Astrocyte (in vitro differentiated cells and primary cell): ENCODE data around the gene GFM1. TPM values are rescaled to one million over a fixed set of nuclear protein-coding genes. Genes with fewer than 3 reads are reported as not detected.

Experiments
- DNase-seq: peaks from one replicate; pipeline ENCODE4 v3.0.0-alpha.2; 2010; ENCODE audit warnings: low read depth
- FAIRE-seq: peaks from 2 replicates; lab custom pipeline; 2011; peaks lifted over from hg19 to GRCh38; lab: Jason Lieb, UNC
- H2AFZ ChIP-seq: 2 replicates; pipeline ENCODE4 v1.6.0; 2012; ENCODE audit warnings: low read depth, low read length, inconsistent platforms
- H3K27ac ChIP-seq: 2 replicates; pipeline ENCODE4 v1.5.1; 2011; ENCODE audit warnings: low read depth, low read length, inconsistent platforms
- H3K27me3 ChIP-seq: 2 replicates; pipeline ENCODE4 v1.6.0; 2011; ENCODE audit warnings: low read length, inconsistent platforms; ENCODE audit not compliant: insufficient read depth
- H3K36me3 ChIP-seq: 2 replicates; pipeline ENCODE4 v1.5.1; 2011; ENCODE audit warnings: low read length, inconsistent platforms; ENCODE audit not compliant: insufficient read depth
- H3K4me1 ChIP-seq: 2 replicates; pipeline ENCODE4 v1.5.1; 2011; ENCODE audit warnings: low read length, inconsistent platforms; ENCODE audit not compliant: insufficient read depth
- H3K4me2 ChIP-seq: 2 replicates; pipeline ENCODE4 v1.6.0; 2012; ENCODE audit warnings: low read length, inconsistent platforms
- H3K4me3 ChIP-seq: 2 replicates; pipeline ENCODE4 v1.5.1; 2011; ENCODE audit warnings: low read depth, mild to moderate bottlenecking, low read length, inconsistent platforms; ENCODE audit not compliant: insufficient read depth
- H3K79me2 ChIP-seq: 2 replicates; pipeline ENCODE4 v1.6.0; 2012; ENCODE audit warnings: mild to moderate bottlenecking, low read length, inconsistent platforms; ENCODE audit not compliant: insufficient read depth
- H3K9ac ChIP-seq: 2 replicates; pipeline ENCODE4 v1.6.0; 2012; ENCODE audit warnings: mild to moderate bottlenecking, low read length, inconsistent platforms
- H3K9me3 ChIP-seq: 2 replicates; pipeline ENCODE4 v1.5.1; 2012; ENCODE audit warnings: low read depth, mild to moderate bottlenecking, low read length, inconsistent platforms; ENCODE audit not compliant: insufficient read depth
- H4K20me1 ChIP-seq: 2 replicates; pipeline ENCODE4 v1.6.0; 2012; ENCODE audit warnings: low read length, inconsistent platforms; ENCODE audit not compliant: insufficient read depth
- H3K27ac Mint-ChIP-seq: one replicate; pipeline ENCODE4 v1.8.0; 2021; ENCODE audit warnings: mild to moderate bottlenecking, mixed read lengths; ENCODE audit not compliant: unreplicated experiment
- H3K27me3 Mint-ChIP-seq: one replicate; pipeline ENCODE4 v1.8.0; 2021; ENCODE audit warnings: low read depth, mixed read lengths; ENCODE audit not compliant: unreplicated experiment
- H3K36me3 Mint-ChIP-seq: one replicate; pipeline ENCODE4 v1.8.0; 2021; ENCODE audit warnings: low read depth, mixed read lengths; ENCODE audit not compliant: unreplicated experiment
- H3K4me1 Mint-ChIP-seq: one replicate; pipeline ENCODE4 v1.8.0; 2021; ENCODE audit warnings: low read depth, mixed read lengths; ENCODE audit not compliant: unreplicated experiment
- H3K4me3 Mint-ChIP-seq: one replicate; pipeline ENCODE4 v1.8.0; 2021; ENCODE audit warnings: mild to moderate bottlenecking, moderate library complexity, mixed read lengths; ENCODE audit not compliant: unreplicated experiment
- H3K9me3 Mint-ChIP-seq: one replicate; pipeline ENCODE4 v1.8.0; 2021; ENCODE audit warnings: mild to moderate bottlenecking, mixed read lengths; ENCODE audit not compliant: unreplicated experiment
- CTCF ChIP-seq: IDR thresholded peaks from 2 replicates; pipeline ENCODE4 v1.5.1; 2011; ENCODE audit warnings: low read depth, mild to moderate bottlenecking, inconsistent platforms, low read length, moderate library complexity; ENCODE audit not compliant: insufficient read depth
- EZH2 ChIP-seq: IDR thresholded peaks from 2 replicates; pipeline ENCODE4 v1.6.1; 2012; ENCODE audit warnings: mild to moderate bottlenecking, low read length, inconsistent platforms; ENCODE audit not compliant: insufficient read depth
- total RNA-seq: library from RNA; stranded (reverse); gene quantifications from 2 replicates; pipeline ENCODE4 v1.2.1, GENCODE V29; 2021

The GFM1 gene
- total RNA-seq, 1 donor from 2014 or later = 32.6 TPM

GRCh38 chr3:158713094-158713499, 68.8 kb downstream of the GFM1 start:
- Histone ChIP-seq H3K4me2 (peak overlapping the region; percentile 2), H3K9ac (no peak overlapping the region), H2AFZ (peak overlapping the region; percentile 6), H3K9me3 (no peaks in the 10 kb centered on the region), H3K27me3 (no peaks in the 10 kb centered on the region), H3K36me3 (peaks cover 3% of the 10 kb centered on the region), H3K27ac (peak overlapping the region; percentile 45), H4K20me1 (no peaks in the 10 kb centered on the region), H3K79me2 (peaks cover 4% of the 10 kb centered on the region), H3K4me1 (peaks cover 66% of the 10 kb centered on the region), H3K4me3 (no peak overlapping the region)
- Mint-ChIP-seq H3K27me3 (no peaks in the 10 kb centered on the region), H3K4me3 (no peak overlapping the region), H3K27ac (peak overlapping the region; percentile 92), H3K9me3 (peaks cover 2% of the 10 kb centered on the region), H3K36me3 (no peaks in the 10 kb centered on the region), H3K4me1 (peaks cover 81% of the 10 kb centered on the region)
- no peak for FAIRE-seq
- no peak for TF ChIP-seq CTCF
- no peak for TF ChIP-seq EZH2
- DNase-seq = peak; percentile 45

GRCh38 chr3:158717576-158717975, 73.2 kb downstream of the GFM1 start:
- Histone ChIP-seq H3K4me2 (peak overlapping the region; percentile 10), H3K9ac (no peak overlapping the region), H3K36me3 (no peaks in the 10 kb centered on the region), H3K4me3 (no peak overlapping the region), H4K20me1 (no peaks in the 10 kb centered on the region), H3K27me3 (no peaks in the 10 kb centered on the region), H3K27ac (no peak overlapping the region), H3K4me1 (peaks cover 45% of the 10 kb centered on the region), H3K9me3 (no peaks in the 10 kb centered on the region), H2AFZ (no peak overlapping the region), H3K79me2 (peaks cover 4% of the 10 kb centered on the region)
- TF ChIP-seq CTCF (no peak), EZH2 (no peak)
- FAIRE-seq (no peak), DNase-seq (no peak)
- Mint-ChIP-seq H3K9me3 (no peaks in the 10 kb centered on the region), H3K27me3 (no peaks in the 10 kb centered on the region), H3K4me3 (no peak overlapping the region), H3K27ac (no peak overlapping the region), H3K4me1 (peaks cover 52% of the 10 kb centered on the region), H3K36me3 (peaks cover 2% of the 10 kb centered on the region)

- DNase-seq = peak; percentile 98
- peaks cover 44% of the 10 kb centered on the region for H3K4me1 ChIP-seq
- no peak overlapping the region for H3K27ac ChIP-seq
- peaks cover 2% of the 10 kb centered on the region for H3K36me3 Mint-ChIP-seq
- no peak overlapping the region for H3K4me3 Mint-ChIP-seq
- no peak overlapping the region for H3K27ac Mint-ChIP-seq
- no peaks in the 10 kb centered on the region for H3K9me3 Mint-ChIP-seq
- H3K4me3 ChIP-seq = no peak overlapping the region
- no peak overlapping the region for H2AFZ ChIP-seq
- no peaks in the 10 kb centered on the region for H3K9me3 ChIP-seq
- no peaks in the 10 kb centered on the region for H3K27me3 Mint-ChIP-seq
- no peaks in the 10 kb centered on the region for H3K27me3 ChIP-seq
- FAIRE-seq = peak; percentile 20
- TF ChIP-seq EZH2 = no peak
- TF ChIP-seq CTCF = no peak
- peak overlapping the region; percentile 53 for H3K4me2 ChIP-seq
- peak overlapping the region; percentile 0 for H3K9ac ChIP-seq
- peaks cover 4% of the 10 kb centered on the region for H3K79me2 ChIP-seq
- H4K20me1 ChIP-seq = no peaks in the 10 kb centered on the region
- H3K36me3 ChIP-seq = no peaks in the 10 kb centered on the region
- H3K4me1 Mint-ChIP-seq = peaks cover 47% of the 10 kb centered on the region
Measured at GRCh38 chr3:158718490-158719170, 74.3 kb downstream of the GFM1 start.
